ENCODE data around the gene FEM1C.

- TF ChIP-seq EZH2phosphoT487 (IDR thresholded peaks at IDR 0.05; ENCODE audit: insufficient read depth, low read depth) (no peak), EZH2 (IDR thresholded peaks at IDR 0.05; ENCODE audit: insufficient read depth, poor library complexity, severe bottlenecking) (no peak)
These were observed 54.0 kb downstream of the FEM1C start for GRCh38 chr5:115490596-115490995.

Measured in GM23248 (cell line).